ENCODE measurements around the gene RPP25. TPM values are rescaled to one million over a fixed set of nuclear protein-coding genes. Genes with fewer than 3 reads are reported as not detected.
A peak's percentile ranks its signal among the peaks of the same experiment; 100 is the strongest.

Gene RPP25
- total and polyA plus RNA-seq, 2 of the 13 experiments (the other 11 are each of a cell fraction or from before 2014, with no cell fraction given): 0.05 to 0.11 TPM

GRCh38 chr15:74989527-74989926 lies 33.0 kb upstream of the RPP25 start:
- no TSS peak for BruUV-seq (replicated peaks)
- ATAC-seq (no peak), FAIRE-seq (no peak), DNase-seq (ENCODE audit: low spot score) (no peak)
- no peak overlapping the region for H3K4me2 ChIP-seq (ENCODE audit: low read depth, low read length)
- no peak overlapping the region for H3K9ac ChIP-seq (ENCODE audit: insufficient read depth, low read depth, low read length)
- in situ Hi-C loops (cut with HindIII; ENCODE audit: extremely low pct_ligation_motif_present, low pct_unique_long_range_greater_than_20kb): no loop called here
- peak; percentile 59 to 83 for TF ChIP-seq MAFK (conservative IDR thresholded peaks at IDR 0.05 in 1 of 2, IDR thresholded peaks at IDR 0.05 in 1 of 2; ENCODE audit: low read length in 2 of 2)
- TF ChIP-seq U2AF1 (optimal IDR thresholded peaks at IDR 0.05; ENCODE audit: low read depth, low read length): no peak
- TF ChIP-seq MAFF (IDR thresholded peaks at IDR 0.05; ENCODE audit: low read depth, low read length): peak; percentile 75
- H3K27me3 ChIP-seq (ENCODE audit: control insufficient read depth in 1 of 2, insufficient read depth in 2 of 2, low read length in 2 of 2): peaks cover 0 to 17% of the 10 kb centered on the region in 2 experiments; a peak in 4 of 5 replicates
- H3K4me1 ChIP-seq (ENCODE audit: insufficient read depth, low read length): 0 out of 2 replicates have a peak, but pooled peaks cover under 1% of the 10 kb centered on the region
- no peaks in the 10 kb centered on the region for H3K79me2 ChIP-seq (ENCODE audit: insufficient read depth, low read length)
- H2AFZ ChIP-seq (ENCODE audit: low read length): no peak overlapping the region
- H4K20me1 ChIP-seq (ENCODE audit: insufficient read depth, low read length): no peaks in the 10 kb centered on the region
- intact Hi-C loops (cut with micrococcal nuclease; ENCODE audit: unreplicated experiment): loop anchor here (2.0 kb wide), 1 partner anchor 39 kb away; no protein-coding TSS in a partner anchor
- H3K36me3 ChIP-seq (replicated peaks in 1 of 2; ENCODE audit: control insufficient read depth in 1 of 2, insufficient read depth in 2 of 2, low read length in 2 of 2): no peaks in the 10 kb centered on the region
- POLR2A ChIA-PET: no interaction called here
- H3K4me3 ChIP-seq (replicated peaks in 1 of 3; ENCODE audit: insufficient read depth in 1 of 3, low read depth in 2 of 3, low read length in 3 of 3): no peak overlapping the region
- CTCF ChIA-PET (ENCODE audit: low intra/inter-chr PET ratio, low total read pairs): no interaction called here
- H3K27ac ChIP-seq (ENCODE audit: extremely low read length, insufficient read depth, low read length): no peak overlapping the region
- H3K9me3 ChIP-seq (ENCODE audit: low read length): no peaks in the 10 kb centered on the region

- no peaks in the 10 kb centered on the region for H3K79me2 ChIP-seq (ENCODE audit: insufficient read depth, low read length)
- no peak overlapping the region for H3K9ac ChIP-seq (ENCODE audit: insufficient read depth, low read depth, low read length)
- no peak overlapping the region for H3K4me3 ChIP-seq (replicated peaks in 1 of 3; ENCODE audit: insufficient read depth in 1 of 3, low read depth in 2 of 3, low read length in 3 of 3)
- no TSS peak for BruUV-seq (replicated peaks)
- in situ Hi-C loops (cut with HindIII; ENCODE audit: extremely low pct_ligation_motif_present, low pct_unique_long_range_greater_than_20kb) (no loop called here), intact Hi-C loops (cut with micrococcal nuclease; ENCODE audit: unreplicated experiment) (loop anchor here (2.0 kb wide), 1 partner anchor 37 kb away; no protein-coding TSS in a partner anchor)
- H3K4me1 ChIP-seq (ENCODE audit: insufficient read depth, low read length): 0 out of 2 replicates have a peak, but pooled peaks cover 7% of the 10 kb centered on the region
- peak; percentile 86 for FAIRE-seq
- no peaks in the 10 kb centered on the region for H3K36me3 ChIP-seq (replicated peaks in 1 of 2; ENCODE audit: control insufficient read depth in 1 of 2, insufficient read depth in 2 of 2, low read length in 2 of 2)
- H4K20me1 ChIP-seq (ENCODE audit: insufficient read depth, low read length): no peaks in the 10 kb centered on the region
- peak; percentile 65 for DNase-seq (ENCODE audit: low spot score)
- ChIA-PET POLR2A (no interaction called here), CTCF (ENCODE audit: low intra/inter-chr PET ratio, low total read pairs) (interaction anchor here (0.6 kb wide), 1 partner anchor 87 kb away, joined by 3 read pairs; no protein-coding TSS in a partner anchor)
- peak; percentile 99 for ATAC-seq
- no peak overlapping the region for H2AFZ ChIP-seq (ENCODE audit: low read length)
- H3K27me3 ChIP-seq (ENCODE audit: control insufficient read depth in 1 of 2, insufficient read depth in 2 of 2, low read length in 2 of 2): peaks cover 0 to 18% of the 10 kb centered on the region in 2 experiments; a peak in 4 of 5 replicates
- 12% methylated on average over 4 of the region's 4 CpGs for WGBS (ENCODE audit: low lambda C conversion rate)
- no peaks in the 10 kb centered on the region for H3K9me3 ChIP-seq (ENCODE audit: low read length)
- H3K4me2 ChIP-seq (ENCODE audit: low read depth, low read length): no peak overlapping the region
- no peak overlapping the region for H3K27ac ChIP-seq (ENCODE audit: extremely low read length, insufficient read depth, low read length)
- TF ChIP-seq SMC3 (IDR thresholded peaks at IDR 0.05; ENCODE audit: low read length) (peak; percentile 71), AKNA (CRISPR knock-in tag; IDR thresholded peaks at IDR 0.05; ENCODE audit: borderline replicate concordance) (no peak), MLLT10 (CRISPR knock-in tag; IDR thresholded peaks at IDR 0.05) (no peak), HDAC2 (CRISPR knock-in tag; IDR thresholded peaks at IDR 0.05) (peak; percentile 52; the same call in 1 of the 2 replicates), KDM2A (CRISPR knock-in tag; IDR thresholded peaks at IDR 0.05; ENCODE audit: borderline replicate concordance, low read depth) (peak; percentile 43; the same call in 1 of the 2 replicates), CTCF (CRISPR knock-in tag; IDR thresholded peaks at IDR 0.05) (peak; percentile 78), ZNF383 (CRISPR knock-in tag; IDR thresholded peaks at IDR 0.05; ENCODE audit: borderline replicate concordance) (no peak)
Observed at GRCh38 chr15:74988007-74988800, 31.6 kb upstream of the RPP25 start.

Measured in HepG2 (cell line).